H9 (cell line): Measurements from ENCODE around the gene ATXN7L3. TPM values are rescaled to one million over a fixed set of nuclear protein-coding genes. Genes with fewer than 3 reads are reported as not detected.
A peak's percentile ranks its signal among the peaks of the same experiment; 100 is the strongest.

ENCODE experiments used
- DNase-seq: peaks from one replicate; pipeline ENCODE4 v3.0.0-alpha.2; 2017
- H2AFZ ChIP-seq: one replicate; pipeline ENCODE4 v1.6.1; 2013; ENCODE audit warnings: mild to moderate bottlenecking, low read length, control low read depth, moderate library complexity
- H2AK5ac ChIP-seq: 2 replicates; pipeline ENCODE4 v1.6.1; 2013; ENCODE audit warnings: low read length, control low read depth, mixed read lengths; ENCODE audit not compliant: insufficient read length
- H2BK120ac ChIP-seq: one replicate; pipeline ENCODE4 v1.6.1; 2013; ENCODE audit warnings: low read depth, mild to moderate bottlenecking, low read length, control low read depth, inconsistent platforms; ENCODE audit not compliant: poor library complexity, severe bottlenecking
- H2BK12ac ChIP-seq: 2 replicates; pipeline ENCODE4 v1.6.1; 2013; ENCODE audit warnings: low read length, control low read depth, mixed read lengths, low read depth; ENCODE audit not compliant: insufficient read length
- H2BK15ac ChIP-seq: 2 replicates; pipeline ENCODE4 v1.6.1; 2013; ENCODE audit warnings: low read depth, low read length, control low read depth
- H2BK20ac ChIP-seq: one replicate; pipeline ENCODE4 v1.6.1; 2013; ENCODE audit warnings: low read depth, mild to moderate bottlenecking, low read length, control low read depth, inconsistent platforms; ENCODE audit not compliant: poor library complexity, severe bottlenecking
- H2BK5ac ChIP-seq: 2 replicates; pipeline ENCODE4 v1.6.1; 2013; ENCODE audit warnings: low read length, control low read depth, mixed read lengths; ENCODE audit not compliant: insufficient read length
- H3K14ac ChIP-seq: 2 replicates; pipeline ENCODE4 v1.6.1; 2013; ENCODE audit warnings: low read length, control low read depth; ENCODE audit not compliant: insufficient read depth
- H3K18ac ChIP-seq: 2 replicates; pipeline ENCODE4 v1.6.1; 2013; ENCODE audit warnings: low read depth, mild to moderate bottlenecking, mixed read lengths, low read length, control low read depth; ENCODE audit not compliant: insufficient read length
- H3K23ac ChIP-seq: 2 replicates; pipeline ENCODE4 v1.6.1; 2013; ENCODE audit warnings: low read length, control low read depth, mixed read lengths, low read depth; ENCODE audit not compliant: insufficient read length
- H3K23me2 ChIP-seq: 2 replicates; pipeline ENCODE4 v1.6.1; 2013; ENCODE audit warnings: low read depth, mild to moderate bottlenecking, mixed read lengths, low read length, control low read depth; ENCODE audit not compliant: insufficient read length, poor library complexity, severe bottlenecking
- H3K27ac ChIP-seq: 2 replicates; pipeline ENCODE4 v1.5.1; 2013; ENCODE audit warnings: low read length, control low read depth, mixed read lengths, low read depth; ENCODE audit not compliant: insufficient read length
- H3K27me3 ChIP-seq: 2 replicates; pipeline ENCODE4 v1.6.1; 2013; ENCODE audit warnings: low read length, control low read depth, inconsistent platforms; ENCODE audit not compliant: insufficient read depth
- H3K4ac ChIP-seq: 2 replicates; pipeline ENCODE4 v1.6.1; 2013; ENCODE audit warnings: low read depth, mild to moderate bottlenecking, control low read depth, inconsistent platforms, low read length, moderate library complexity
- H3K4me1 ChIP-seq: 2 replicates; pipeline ENCODE4 v1.6.1; 2013; ENCODE audit warnings: low read length, control low read depth, inconsistent platforms; ENCODE audit not compliant: insufficient read depth
- H3K4me2 ChIP-seq: 2 replicates; pipeline ENCODE4 v1.6.1; 2013; ENCODE audit warnings: low read length, control low read depth, mixed read lengths; ENCODE audit not compliant: insufficient read length, insufficient read depth
- H3K56ac ChIP-seq: 2 replicates; pipeline ENCODE4 v1.6.1; 2013; ENCODE audit warnings: low read depth, mild to moderate bottlenecking, mixed read lengths, low read length, control low read depth; ENCODE audit not compliant: insufficient read length
- H3K79me1 ChIP-seq: 2 replicates; pipeline ENCODE4 v1.6.1; 2013; ENCODE audit warnings: low read depth, mild to moderate bottlenecking, moderate library complexity, low read length, control low read depth, inconsistent platforms; ENCODE audit not compliant: insufficient read depth, poor library complexity, severe bottlenecking
- H3K79me2 ChIP-seq: 2 replicates; pipeline ENCODE4 v1.6.1; 2013; ENCODE audit warnings: low read length, control low read depth, inconsistent platforms; ENCODE audit not compliant: insufficient read depth
- H3K9ac ChIP-seq: 2 replicates; pipeline ENCODE4 v1.6.1; 2013; ENCODE audit warnings: low read length, control low read depth, mixed read lengths; ENCODE audit not compliant: insufficient read length; ENCODE audit errors: extremely low read depth
- H3K9me3 ChIP-seq: one replicate; pipeline ENCODE4 v1.6.1; 2013; ENCODE audit warnings: low read depth, low read length, inconsistent platforms; ENCODE audit not compliant: control insufficient read depth
- H3T11ph ChIP-seq: one replicate; pipeline ENCODE4 v1.6.1; 2013; ENCODE audit warnings: mild to moderate bottlenecking, low read length, control low read depth, inconsistent platforms
- H4K20me1 ChIP-seq: one replicate; pipeline ENCODE4 v1.6.1; 2013; ENCODE audit not compliant: control insufficient read depth, insufficient read length, insufficient read depth
- H4K5ac ChIP-seq: 2 replicates; pipeline ENCODE4 v1.6.1; 2013; ENCODE audit warnings: low read depth, mild to moderate bottlenecking, mixed read lengths, low read length, control low read depth; ENCODE audit not compliant: insufficient read length
- H4K8ac ChIP-seq: replicated peaks from 2 replicates; pipeline ENCODE4 v1.6.1; 2013; ENCODE audit warnings: low read length, control low read depth, mixed read lengths, low read depth; ENCODE audit not compliant: insufficient read length
- H4K91ac ChIP-seq: 2 replicates; pipeline ENCODE4 v1.6.1; 2013; ENCODE audit warnings: low read depth, mild to moderate bottlenecking, moderate library complexity, mixed read lengths, low read length, control low read depth; ENCODE audit not compliant: insufficient read length
- H3K27ac Mint-ChIP-seq, 3 experiments: 2 replicates in 2 of 3; 3 replicates in 1 of 3; pipeline ENCODE4 v1.8.0; 2020 to 2021; ENCODE audit warnings: mixed read lengths in 3 of 3, mild to moderate bottlenecking in 1 of 3, moderate library complexity in 1 of 3
- H3K27me3 Mint-ChIP-seq: 2 replicates; pipeline ENCODE4 v1.8.0; 2021; ENCODE audit warnings: low read depth, mild to moderate bottlenecking, moderate library complexity, mixed read lengths
- H3K36me3 Mint-ChIP-seq, 3 experiments: 2 replicates in 2 of 3; 3 replicates in 1 of 3; pipeline ENCODE4 v1.8.0; 2020 to 2021; ENCODE audit warnings: low read depth in 3 of 3, mixed read lengths in 3 of 3; ENCODE audit not compliant: insufficient read depth in 1 of 3
- H3K4me1 Mint-ChIP-seq, 2 experiments: 2 replicates each; pipeline ENCODE4 v1.8.0; 2020; ENCODE audit warnings: mixed read lengths in 2 of 2
- H3K4me3 Mint-ChIP-seq, 2 experiments: 2 replicates in 1 of 2; 3 replicates in 1 of 2; pipeline ENCODE4 v1.8.0; 2020 to 2021; ENCODE audit warnings: mild to moderate bottlenecking in 2 of 2, mixed read lengths in 2 of 2, moderate library complexity in 1 of 2
- H3K9me3 Mint-ChIP-seq, 2 experiments: 2 replicates in 1 of 2; 3 replicates in 1 of 2; pipeline ENCODE4 v1.8.0; 2020; ENCODE audit warnings: mild to moderate bottlenecking in 2 of 2, mixed read lengths in 2 of 2, moderate library complexity in 1 of 2
- WGBS: extraction: QIAGEN DNeasy Blood & Tissue Kit; methylation state at CpG from one replicate; pipeline ENCODE4 v1.1.7; 2013; ENCODE audit warnings: missing lambda C conversion rate, low lambda C conversion rate, mixed read lengths; ENCODE audit not compliant: insufficient read length; ENCODE audit errors: extremely low coverage; 5-methylcytosine and 5-hydroxymethylcytosine counted together
- total RNA-seq: library from RNA; stranded (reverse); gene quantifications from 2 replicates; pipeline ENCODE4 v1.2.1, GENCODE V29; 2021
- TF ChIP-seq, protein P1 (sequence below): fragments of 200-600 bp; sonication (generic); conservative IDR thresholded peaks from 3 replicates; pipeline ENCODE4 v1.8.0; 2021; ENCODE audit warnings: antibody characterized with exemption, mild to moderate bottlenecking

Gene ATXN7L3
- total RNA-seq, 1 experiment from 2014 or later: 125 TPM

DNA sequence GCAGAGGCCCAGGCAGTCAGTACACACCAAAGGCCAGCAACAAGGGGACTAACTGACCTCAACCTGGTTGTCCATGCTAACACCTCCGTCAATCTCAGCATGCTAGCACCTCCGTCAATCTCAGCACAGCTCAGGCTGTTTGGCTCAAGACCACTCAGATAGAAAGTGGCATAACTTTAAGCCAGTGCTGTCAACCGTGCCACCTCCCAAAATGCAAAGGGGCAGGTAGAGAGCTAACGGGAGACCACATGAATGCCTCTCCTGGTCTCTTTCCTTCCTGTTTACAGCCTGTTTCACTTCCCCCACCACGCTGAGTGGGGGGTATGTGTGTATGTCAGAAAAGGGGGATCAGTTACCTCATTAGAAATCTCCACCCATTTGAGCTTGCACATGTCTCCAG lies 16.5 kb upstream of the ATXN7L3 start:
- Histone ChIP-seq H3K23ac (no peak overlapping the region), H2AFZ (no peak overlapping the region), H4K5ac (no peak overlapping the region), H4K8ac (no peak overlapping the region), H3K4me1 (0 out of 2 replicates have a peak, but pooled peaks cover 4% of the 10 kb centered on the region), H4K20me1 (no peaks in the 10 kb centered on the region), H3K4ac (no peak overlapping the region), H3K18ac (no peak overlapping the region), H3K4me2 (no peak overlapping the region), H4K91ac (no peak overlapping the region), H3K56ac (no peak overlapping the region), H3K14ac (no peak overlapping the region), H3K9ac (no peak overlapping the region), H2BK20ac (no peak overlapping the region), H2AK5ac (no peak overlapping the region), H3K27ac (no peak overlapping the region), H2BK5ac (no peak overlapping the region), H3K9me3 (no peaks in the 10 kb centered on the region), H3K79me1 (peaks cover 6% of the 10 kb centered on the region), H3K79me2 (peaks cover 6% of the 10 kb centered on the region; the same call in 1 of the 2 replicates), H3K23me2 (peaks cover 13% of the 10 kb centered on the region), H2BK15ac (no peak overlapping the region), H3K27me3 (no peaks in the 10 kb centered on the region), H3T11ph (no peak overlapping the region), H2BK120ac (no peak overlapping the region), H2BK12ac (no peak overlapping the region)
- no peak for DNase-seq
- Mint-ChIP-seq H3K27ac (no peak overlapping the region), H3K4me3 (0 out of 5 replicates have a peak overlapping the region, but pooled peaks of 1 of the 2 experiments have one; percentile 44), H3K4me1 (peaks cover 9 to 22% of the 10 kb centered on the region in 2 experiments), H3K27me3 (no peaks in the 10 kb centered on the region), H3K36me3 (peaks cover 23 to 65% (median 61%) of the 10 kb centered on the region in 3 experiments; a peak in 6 of 7 replicates), H3K9me3 (no peaks in the 10 kb centered on the region; a peak in 1 of 5 replicates)
- WGBS: no CpG with 5 or more reads among the region's 5 CpGs
- TF ChIP-seq, protein P1, sequence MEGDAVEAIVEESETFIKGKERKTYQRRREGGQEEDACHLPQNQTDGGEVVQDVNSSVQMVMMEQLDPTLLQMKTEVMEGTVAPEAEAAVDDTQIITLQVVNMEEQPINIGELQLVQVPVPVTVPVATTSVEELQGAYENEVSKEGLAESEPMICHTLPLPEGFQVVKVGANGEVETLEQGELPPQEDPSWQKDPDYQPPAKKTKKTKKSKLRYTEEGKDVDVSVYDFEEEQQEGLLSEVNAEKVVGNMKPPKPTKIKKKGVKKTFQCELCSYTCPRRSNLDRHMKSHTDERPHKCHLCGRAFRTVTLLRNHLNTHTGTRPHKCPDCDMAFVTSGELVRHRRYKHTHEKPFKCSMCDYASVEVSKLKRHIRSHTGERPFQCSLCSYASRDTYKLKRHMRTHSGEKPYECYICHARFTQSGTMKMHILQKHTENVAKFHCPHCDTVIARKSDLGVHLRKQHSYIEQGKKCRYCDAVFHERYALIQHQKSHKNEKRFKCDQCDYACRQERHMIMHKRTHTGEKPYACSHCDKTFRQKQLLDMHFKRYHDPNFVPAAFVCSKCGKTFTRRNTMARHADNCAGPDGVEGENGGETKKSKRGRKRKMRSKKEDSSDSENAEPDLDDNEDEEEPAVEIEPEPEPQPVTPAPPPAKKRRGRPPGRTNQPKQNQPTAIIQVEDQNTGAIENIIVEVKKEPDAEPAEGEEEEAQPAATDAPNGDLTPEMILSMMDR: no peak
